Transverse colon (tissue), 4 donors: Measurements from ENCODE around the gene SNRPA1. TPM values are rescaled to one million over a fixed set of nuclear protein-coding genes. Genes with fewer than 3 reads are reported as not detected.

Source experiments
- DNase-seq: peaks from one replicate; pipeline ENCODE4 v3.0.0-alpha.2; 2019
- H3K27ac ChIP-seq, 4 donors: fragments of 200-600 bp; sonication (generic); 2 replicates each; pipeline ENCODE4 v1.5.1; 2016 to 2018; ENCODE audit warnings: inconsistent platforms in 4 of 4
- H3K27me3 ChIP-seq: fragments of 200-600 bp; sonication (generic); 2 replicates; pipeline ENCODE4 v1.5.1; 2017; ENCODE audit warnings: inconsistent platforms
- H3K36me3 ChIP-seq, 4 donors: fragments of 200-600 bp; sonication (generic); 2 replicates each; pipeline ENCODE4 v1.5.1; 2017 to 2019; ENCODE audit warnings: inconsistent platforms in 4 of 4
- H3K4me1 ChIP-seq, 4 donors: fragments of 200-600 bp; sonication (generic); 2 replicates each; pipeline ENCODE4 v1.5.1; 2017 to 2020; ENCODE audit warnings: inconsistent platforms in 4 of 4
- H3K4me3 ChIP-seq, 4 donors: fragments of 200-600 bp; sonication (generic); 1 replicate in 1 of 4; 2 replicates in 3 of 4; pipeline versions ENCODE4 v1.5.1 to v1.6.1; 2017 to 2019; ENCODE audit warnings: inconsistent platforms in 4 of 4
- H3K9me3 ChIP-seq, 2 donors: fragments of 200-600 bp; sonication (generic); 2 replicates each; pipeline ENCODE4 v1.5.1; 2017 to 2019; ENCODE audit warnings: inconsistent platforms in 2 of 2
- CTCF ChIP-seq, 5 experiments: fragments of 200-600 bp in 3 of 5; fragments of 450-650 bp in 2 of 5; sonication (generic) in 3 of 5; IDR thresholded peaks; 1 replicate in 2 of 5; 2 replicates in 3 of 5; pipeline ENCODE4 v1.5.1; 2016 to 2017; ENCODE audit warnings: antibody characterized with exemption in 5 of 5, inconsistent platforms in 3 of 5, mild to moderate bottlenecking in 2 of 5, moderate library complexity in 1 of 5
- EP300 ChIP-seq: sonication (generic); formaldehyde crosslinking; IDR thresholded peaks from one replicate; pipeline ENCODE4 v1.6.1; 2017; ENCODE audit warnings: antibody characterized with exemption, low read depth
- POLR2A ChIP-seq: fragments of 450-650 bp; IDR thresholded peaks from one replicate; pipeline ENCODE4 v1.6.1; 2016; ENCODE audit warnings: antibody characterized with exemption, mild to moderate bottlenecking, moderate library complexity
- POLR2AphosphoS5 ChIP-seq, 3 donors: sonication (generic); formaldehyde crosslinking; IDR thresholded peaks; one replicate each; pipeline ENCODE4 v1.6.1; 2016; ENCODE audit warnings: antibody characterized with exemption in 3 of 3
- WGBS, 2 donors: methylation state at CpG; one replicate each; pipeline ENCODE4 v1.1.5; 2018; ENCODE audit warnings: low coverage in 1 of 2; 5-methylcytosine and 5-hydroxymethylcytosine counted together
- in situ Hi-C, 4 donors: fragments of 200-750 bp; cut with MboI; loops; one replicate each; pipeline versions ENCODE4 v1.15.0 to v1.15.1; 2017; ENCODE audit warnings: low sequenced_read_pairs in 3 of 4, low pct_ligation_motif_present in 1 of 4, low pct_unique_long_range_greater_than_20kb in 1 of 4
- intact Hi-C: fragments of 100-400 bp; cut with DNase I; formaldehyde crosslinking; loops from one replicate; pipeline ENCODE4 v1.15.1; 2023; ENCODE audit warnings: low total_unique reads
- total RNA-seq, 4 donors: library from RNA; depleted of rRNA; stranded (reverse); fragments of >200 nt; gene quantifications; one replicate each; pipeline ENCODE4 v1.1.0, GENCODE V29; 2016

Gene SNRPA1
- total RNA-seq, 4 donors from 2014 or later: 7.8 to 54.0 (median 25.8) TPM

GRCh38 chr15:101255615-101256241, 39.3 kb downstream of the SNRPA1 start:
- Histone ChIP-seq H3K27me3 (no peaks in the 10 kb centered on the region), H3K4me3 (no peak overlapping the region), H3K9me3 (no peaks in the 10 kb centered on the region), H3K27ac (no peak overlapping the region), H3K36me3 (no peaks in the 10 kb centered on the region), H3K4me1 (peaks cover 0 to 10% (median 6%) of the 10 kb centered on the region in 4 donors)
- DNase-seq: no peak
- in situ Hi-C loops: loop anchor here (5.0 to 25.0 kb wide), 6 partner anchors 163 to 618 kb away; partner anchors contain the start of gene LRRK1 (in 4 of the 4)
- 29 to 59% methylated on average over 1 to 8 of the region's 8 CpGs for WGBS, 2 donors
- intact Hi-C loops: loop anchor here (2.0 to 5.0 kb wide), 2 partner anchors 168 to 241 kb away; no protein-coding TSS in a partner anchor
- TF ChIP-seq POLR2AphosphoS5 (IDR thresholded peaks at IDR 0.05) (no peak), POLR2A (no peak), EP300 (no peak), CTCF (IDR thresholded peaks at IDR 0.05) (no peak)

GRCh38 chr15:101255051-101255395, 40.0 kb downstream of the SNRPA1 start:
- TF ChIP-seq EP300: no peak
- TF ChIP-seq POLR2AphosphoS5 (IDR thresholded peaks at IDR 0.05): no peak
- no peak for TF ChIP-seq POLR2A
- no peak for TF ChIP-seq CTCF (IDR thresholded peaks at IDR 0.05)
- intact Hi-C loops (loop anchor here (5.0 kb wide), 1 partner anchor 168 kb away; no protein-coding TSS in a partner anchor), in situ Hi-C loops (loop anchor here (5.0 to 25.0 kb wide), 6 partner anchors 163 to 618 kb away; partner anchors contain the start of gene LRRK1 (in 4 of the 4))
- no peak overlapping the region for H3K4me3 ChIP-seq
- H3K27ac ChIP-seq: no peak overlapping the region
- H3K36me3 ChIP-seq: no peaks in the 10 kb centered on the region
- no peaks in the 10 kb centered on the region for H3K9me3 ChIP-seq
- WGBS, 2 donors: 71 to 73% methylated on average over 5 of the region's 5 CpGs
- no peak for DNase-seq
- H3K4me1 ChIP-seq: peaks cover 6 to 17% (median 13%) of the 10 kb centered on the region in 4 donors
- H3K27me3 ChIP-seq: no peaks in the 10 kb centered on the region

GRCh38 chr15:101254157-101255050, 40.6 kb downstream of the SNRPA1 start:
- intact Hi-C loops: loop anchor here (5.0 kb wide), 1 partner anchor 167 kb away; no protein-coding TSS in a partner anchor

More at GRCh38 chr15:101254157-101255050, 40.6 kb downstream of the SNRPA1 start:
- no peak for TF ChIP-seq POLR2A
- TF ChIP-seq CTCF (IDR thresholded peaks at IDR 0.05): no peak
- TF ChIP-seq POLR2AphosphoS5 (IDR thresholded peaks at IDR 0.05): no peak
- TF ChIP-seq EP300: no peak
- no peak for DNase-seq
- H3K4me1 ChIP-seq: peaks cover 10 to 23% (median 18%) of the 10 kb centered on the region in 4 donors
- in situ Hi-C loops: loop anchor here (5.0 to 25.0 kb wide), 6 partner anchors 162 to 617 kb away; partner anchors contain the start of gene LRRK1 (in 4 of the 4)
- H3K27ac ChIP-seq: no peak overlapping the region
- H3K27me3 ChIP-seq: no peaks in the 10 kb centered on the region
- H3K4me3 ChIP-seq: no peak overlapping the region
- H3K36me3 ChIP-seq: no peaks in the 10 kb centered on the region
- H3K9me3 ChIP-seq: no peaks in the 10 kb centered on the region
- 88 to 100% methylated on average over 1 to 11 of the region's 11 CpGs for WGBS, 2 donors
